Suprapubic skin (tissue), 4 donors: ENCODE results near the gene SEMA6A. TPM values are rescaled to one million over a fixed set of nuclear protein-coding genes. Genes with fewer than 3 reads are reported as not detected.

Experiments used
- DNase-seq, 2 donors: peaks; one replicate each; pipeline ENCODE4 v3.0.0-alpha.2; 2019; ENCODE audit warnings: low spot score in 2 of 2
- H3K27ac ChIP-seq: fragments of 200-600 bp; sonication (generic); one replicate; pipeline ENCODE4 v1.5.1; 2019
- H3K27me3 ChIP-seq: fragments of 200-600 bp; sonication (generic); one replicate; pipeline ENCODE4 v1.5.1; 2019
- H3K36me3 ChIP-seq: fragments of 200-600 bp; sonication (generic); one replicate; pipeline ENCODE4 v1.5.1; 2019
- H3K4me1 ChIP-seq: fragments of 200-600 bp; sonication (generic); one replicate; pipeline ENCODE4 v1.5.1; 2019
- H3K4me3 ChIP-seq: fragments of 200-600 bp; sonication (generic); one replicate; pipeline ENCODE4 v1.5.1; 2019; ENCODE audit warnings: mild to moderate bottlenecking
- H3K9me3 ChIP-seq: fragments of 200-600 bp; sonication (generic); one replicate; pipeline ENCODE4 v1.5.1; 2019
- EP300 ChIP-seq: sonication (generic); formaldehyde crosslinking; IDR thresholded peaks from one replicate; pipeline ENCODE4 v1.6.1; 2017; ENCODE audit warnings: antibody characterized with exemption
- POLR2A ChIP-seq, 2 donors: fragments of 450-650 bp; IDR thresholded peaks; one replicate each; pipeline ENCODE4 v1.6.1; 2017; ENCODE audit warnings: antibody characterized with exemption in 2 of 2, mild to moderate bottlenecking in 2 of 2, moderate library complexity in 2 of 2
- POLR2AphosphoS5 ChIP-seq, 3 donors: sonication (generic); formaldehyde crosslinking; IDR thresholded peaks; one replicate each; pipeline ENCODE4 v1.6.1; 2017; ENCODE audit warnings: antibody characterized with exemption in 3 of 3
- WGBS: methylation state at CpG from one replicate; pipeline ENCODE4 v1.1.5; 2018; 5-methylcytosine and 5-hydroxymethylcytosine counted together
- total RNA-seq, 4 donors: library from RNA; depleted of rRNA; stranded (reverse); fragments of >200 nt; gene quantifications; one replicate each; pipeline ENCODE4 v1.1.0, GENCODE V29; 2016
- TF ChIP-seq, protein P1 (sequence below), 2 donors: fragments of 200-600 bp in 1 of 2; fragments of 450-650 bp in 1 of 2; sonication (generic) in 1 of 2; IDR thresholded peaks; one replicate each; pipeline ENCODE4 v1.5.1; 2016 to 2019; ENCODE audit warnings: antibody characterized with exemption in 2 of 2, mild to moderate bottlenecking in 1 of 2, moderate library complexity in 1 of 2

Gene SEMA6A
- total RNA-seq, 4 donors from 2014 or later: 7.4 to 27.8 (median 15.5) TPM

DNA sequence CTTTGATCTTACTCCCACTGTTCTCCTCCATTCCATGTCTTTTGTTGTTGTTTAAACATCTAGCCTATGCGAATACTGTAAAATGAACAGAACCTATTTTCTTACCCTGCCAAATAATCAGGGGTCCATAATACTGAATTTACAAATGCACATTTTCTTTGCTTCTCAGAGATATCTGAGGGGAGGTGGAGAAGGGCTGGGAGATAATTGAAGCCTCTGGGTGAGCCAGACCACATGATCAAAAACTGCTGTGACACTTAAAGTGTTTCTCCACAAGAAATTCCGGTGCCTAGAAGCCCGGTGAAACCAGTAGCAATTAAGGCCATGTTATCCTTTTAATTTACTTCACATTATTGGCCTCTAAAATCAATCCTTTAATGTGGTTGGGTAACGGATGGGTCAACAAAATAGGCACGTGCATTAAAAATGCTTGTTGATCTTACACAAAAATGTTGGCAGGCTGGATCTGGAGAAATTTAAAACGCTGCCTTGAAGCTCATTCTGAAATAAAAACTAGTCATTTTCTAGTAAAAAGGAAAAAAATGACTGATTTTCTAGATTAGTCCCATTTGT, 10.8 kb downstream of the SEMA6A start:
- Histone ChIP-seq H3K4me1 (no peaks in the 10 kb centered on the region), H3K27ac (no peak overlapping the region), H3K36me3 (no peaks in the 10 kb centered on the region), H3K4me3 (no peak overlapping the region), H3K9me3 (no peaks in the 10 kb centered on the region), H3K27me3 (no peaks in the 10 kb centered on the region)
- DNase-seq: no peak
- 60% methylated on average over 6 of the region's 6 CpGs for WGBS
- TF ChIP-seq, protein P1, sequence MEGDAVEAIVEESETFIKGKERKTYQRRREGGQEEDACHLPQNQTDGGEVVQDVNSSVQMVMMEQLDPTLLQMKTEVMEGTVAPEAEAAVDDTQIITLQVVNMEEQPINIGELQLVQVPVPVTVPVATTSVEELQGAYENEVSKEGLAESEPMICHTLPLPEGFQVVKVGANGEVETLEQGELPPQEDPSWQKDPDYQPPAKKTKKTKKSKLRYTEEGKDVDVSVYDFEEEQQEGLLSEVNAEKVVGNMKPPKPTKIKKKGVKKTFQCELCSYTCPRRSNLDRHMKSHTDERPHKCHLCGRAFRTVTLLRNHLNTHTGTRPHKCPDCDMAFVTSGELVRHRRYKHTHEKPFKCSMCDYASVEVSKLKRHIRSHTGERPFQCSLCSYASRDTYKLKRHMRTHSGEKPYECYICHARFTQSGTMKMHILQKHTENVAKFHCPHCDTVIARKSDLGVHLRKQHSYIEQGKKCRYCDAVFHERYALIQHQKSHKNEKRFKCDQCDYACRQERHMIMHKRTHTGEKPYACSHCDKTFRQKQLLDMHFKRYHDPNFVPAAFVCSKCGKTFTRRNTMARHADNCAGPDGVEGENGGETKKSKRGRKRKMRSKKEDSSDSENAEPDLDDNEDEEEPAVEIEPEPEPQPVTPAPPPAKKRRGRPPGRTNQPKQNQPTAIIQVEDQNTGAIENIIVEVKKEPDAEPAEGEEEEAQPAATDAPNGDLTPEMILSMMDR (IDR thresholded peaks at IDR 0.05): no peak

DNA sequence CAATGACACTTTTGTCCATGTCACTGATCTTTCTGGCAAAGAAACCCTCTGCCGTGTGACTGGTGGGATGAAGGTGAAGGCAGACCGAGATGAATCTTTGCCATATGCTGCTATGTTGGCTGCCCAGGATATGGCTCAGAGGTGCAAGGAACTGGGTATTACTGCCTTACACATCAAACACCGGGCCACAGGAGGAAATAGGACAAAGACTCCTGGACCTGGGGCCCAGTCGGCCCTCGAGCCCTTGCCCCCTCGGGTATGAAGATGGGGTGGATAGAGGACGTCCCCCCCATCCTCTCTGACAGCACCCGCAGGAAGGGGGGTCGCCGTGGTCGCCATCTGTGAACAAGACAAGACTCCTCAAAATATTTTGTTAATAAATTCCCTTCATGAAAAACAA, 12.0 kb downstream of the SEMA6A start:
- Histone ChIP-seq H3K36me3 (no peaks in the 10 kb centered on the region), H3K9me3 (no peaks in the 10 kb centered on the region), H3K27me3 (no peaks in the 10 kb centered on the region), H3K4me3 (no peak overlapping the region), H3K4me1 (no peaks in the 10 kb centered on the region), H3K27ac (no peak overlapping the region)
- no peak for DNase-seq
- no peak for TF ChIP-seq POLR2AphosphoS5 (IDR thresholded peaks at IDR 0.05)
- TF ChIP-seq, protein P1 (IDR thresholded peaks at IDR 0.05): no peak
- TF ChIP-seq EP300: no peak
- no peak for TF ChIP-seq POLR2A (IDR thresholded peaks at IDR 0.05)
- WGBS: 93% methylated on average over 10 of the region's 11 CpGs

DNA sequence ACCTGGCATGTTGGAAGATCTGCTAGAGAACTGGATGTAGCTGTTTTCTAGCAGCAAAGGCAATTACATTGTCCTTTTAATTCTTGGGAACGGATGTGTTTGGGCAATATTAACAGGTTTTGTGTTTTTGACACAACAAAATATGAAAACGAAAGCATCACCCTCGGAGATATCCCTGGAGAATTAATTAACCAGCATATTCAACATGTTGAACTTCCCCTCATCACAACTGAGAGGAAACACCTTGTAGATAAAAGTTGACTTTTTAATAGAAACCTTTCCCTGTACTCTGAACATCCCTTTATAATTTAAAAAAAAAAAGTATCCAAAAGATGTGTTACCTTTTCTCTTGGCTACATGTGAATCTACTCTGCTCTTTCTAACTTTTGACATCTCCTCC, 13.0 kb downstream of the SEMA6A start:
- Histone ChIP-seq H3K4me1 (no peaks in the 10 kb centered on the region), H3K9me3 (no peaks in the 10 kb centered on the region), H3K27me3 (no peaks in the 10 kb centered on the region), H3K36me3 (no peaks in the 10 kb centered on the region), H3K27ac (no peak overlapping the region), H3K4me3 (no peak overlapping the region)
- no peak for DNase-seq
- 71% methylated on average over 3 of the region's 3 CpGs for WGBS
- TF ChIP-seq EP300 (no peak), POLR2AphosphoS5 (IDR thresholded peaks at IDR 0.05) (no peak), POLR2A (IDR thresholded peaks at IDR 0.05) (no peak)

DNA sequence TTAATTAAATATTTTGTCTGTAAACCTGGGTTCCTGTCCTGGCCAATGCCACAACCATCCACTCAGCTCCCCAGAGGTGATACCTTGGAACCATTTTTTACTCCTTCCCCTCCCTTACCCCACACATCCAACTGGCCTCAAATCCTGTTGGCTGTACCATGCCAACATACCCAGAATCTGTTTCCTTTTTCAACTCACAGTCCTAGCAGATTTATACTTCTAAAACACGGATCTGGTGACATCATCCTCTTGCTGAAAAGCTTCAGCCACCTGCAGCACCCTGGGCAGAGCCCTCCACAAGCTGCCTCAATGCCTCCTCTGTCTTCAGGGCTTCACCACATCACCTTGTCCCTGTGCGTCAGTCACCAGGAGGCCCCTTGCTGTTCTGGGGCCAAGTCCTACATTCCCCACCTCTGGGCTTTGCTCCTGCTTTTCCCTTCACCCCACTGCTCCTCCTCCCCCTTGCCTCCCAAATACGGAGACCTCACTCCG, 14.9 kb downstream of the SEMA6A start:
- Histone ChIP-seq H3K4me1 (no peaks in the 10 kb centered on the region), H3K27ac (no peak overlapping the region), H3K4me3 (no peak overlapping the region), H3K27me3 (no peaks in the 10 kb centered on the region), H3K36me3 (no peaks in the 10 kb centered on the region), H3K9me3 (no peaks in the 10 kb centered on the region)
- WGBS: 82% methylated on average over 4 of the region's 4 CpGs
- TF ChIP-seq, protein P1 (IDR thresholded peaks at IDR 0.05): no peak
- TF ChIP-seq POLR2A (IDR thresholded peaks at IDR 0.05): no peak
- TF ChIP-seq EP300: no peak
- no peak for TF ChIP-seq POLR2AphosphoS5 (IDR thresholded peaks at IDR 0.05)
- no peak for DNase-seq

DNA sequence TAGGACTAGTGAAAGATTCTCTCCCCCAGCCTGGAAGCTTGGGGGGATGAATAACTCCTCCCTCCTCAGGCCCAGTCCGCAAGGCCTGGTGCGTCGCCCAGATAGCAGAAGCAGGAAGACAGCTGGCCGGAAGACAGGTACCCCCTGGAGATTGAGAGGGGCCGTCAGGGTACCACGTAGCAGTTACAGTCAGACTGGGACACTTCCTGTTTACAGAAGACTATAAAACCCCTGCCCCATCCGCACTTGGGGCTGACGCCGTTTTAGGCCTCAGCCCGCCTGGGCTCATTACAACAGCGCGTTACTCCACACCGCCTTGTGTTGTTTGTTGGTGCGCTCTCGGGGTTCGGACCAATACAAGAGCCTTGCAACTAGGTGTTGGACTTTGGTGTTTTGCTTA, 15.4 kb downstream of the SEMA6A start:
- H3K27ac ChIP-seq: no peak overlapping the region

More for the DNA sequence above, 15.4 kb downstream of the SEMA6A start:
- Histone ChIP-seq H3K4me3 (no peak overlapping the region), H3K4me1 (peaks cover under 1% of the 10 kb centered on the region), H3K9me3 (no peaks in the 10 kb centered on the region), H3K27me3 (no peaks in the 10 kb centered on the region), H3K36me3 (no peaks in the 10 kb centered on the region)
- TF ChIP-seq, protein P1 (IDR thresholded peaks at IDR 0.05): no peak
- TF ChIP-seq POLR2A (IDR thresholded peaks at IDR 0.05) (no peak), POLR2AphosphoS5 (IDR thresholded peaks at IDR 0.05) (no peak), EP300 (no peak)
- no peak for DNase-seq
- 86% methylated on average over 15 of the region's 16 CpGs for WGBS
